Measurements from ENCODE around the gene MRPS14. TPM values are rescaled to one million over a fixed set of nuclear protein-coding genes. Genes with fewer than 3 reads are reported as not detected.

MRPS14 gene
- total RNA-seq, 1 experiment from 2014 or later = 29.4 TPM

DNA sequence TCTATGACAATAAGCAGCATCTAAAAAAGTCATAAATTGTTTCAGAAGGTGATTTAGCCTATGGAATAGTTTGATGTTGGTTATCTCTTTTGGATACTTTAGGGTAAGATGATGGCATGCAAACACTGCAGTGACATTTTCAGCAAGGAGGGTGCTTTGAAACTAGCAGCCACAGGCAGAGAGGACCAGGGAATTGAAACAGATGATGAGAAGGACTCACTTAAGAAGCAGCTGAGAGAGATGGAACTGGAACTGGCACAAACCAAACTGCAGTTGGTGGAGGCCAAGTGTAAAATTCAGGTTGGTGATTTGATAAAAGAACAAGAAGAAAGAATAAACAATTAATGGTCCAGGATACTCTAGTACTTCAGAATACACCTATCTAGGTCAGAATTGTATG, 34.7 kb downstream of the MRPS14 start:
- H3K4me2 ChIP-seq (ENCODE audit: low read length) = no peak overlapping the region
- ATAC-seq (no peak), DNase-seq (ENCODE audit: low read depth, low spot score) (no peak)
- H3K4me1 ChIP-seq (ENCODE audit: control insufficient read depth in 1 of 2, insufficient read depth in 2 of 2, low read length in 2 of 2) = no peaks in the 10 kb centered on the region
- H3K27ac ChIP-seq (ENCODE audit: low read depth, low read length) = no peak overlapping the region
- ChIA-PET RAD21 (ENCODE audit: low non-redundant PET in 1 of 2, low total read pairs in 2 of 2, uncharacterized antibody in 2 of 2, unreplicated experiment in 2 of 2) (no interaction called here), POLR2A (interaction anchor here (1.9 kb wide), 1 partner anchor 11 kb away, joined by 13 read pairs; the partner anchor contains the start of gene CACYBP), CTCF (interaction anchor here (0.6 to 1.5 kb wide), 2 partner anchors 11 to 490 kb away, joined by 3 to 6 read pairs; partner anchors contain the start of gene CACYBP)
- no peaks in the 10 kb centered on the region for H3K79me2 ChIP-seq (ENCODE audit: insufficient read depth, low read length)
- no peaks in the 10 kb centered on the region for H3K9me2 ChIP-seq (ENCODE audit: insufficient read depth)
- no peak overlapping the region for H3K4me3 ChIP-seq (replicated peaks in 1 of 2; ENCODE audit: low read depth in 1 of 2, low read length in 2 of 2)
- no TSS peak for BruUV-seq (replicated peaks)
- H3K9ac ChIP-seq (ENCODE audit: low read length) = no peak overlapping the region
- no peak overlapping the region for H2AFZ ChIP-seq (ENCODE audit: low read depth, low read length, poor library complexity, severe bottlenecking)
- H3K9me3 ChIP-seq (ENCODE audit: control insufficient read depth in 1 of 2, insufficient read depth in 1 of 2, low read depth in 1 of 2, low read length in 2 of 2) = no peaks in the 10 kb centered on the region
- intact Hi-C loops (cut with micrococcal nuclease) = no loop called here
- no peaks in the 10 kb centered on the region for H3K27me3 ChIP-seq (ENCODE audit: insufficient read depth, low read length)
- TF ChIP-seq CBX3 (IDR thresholded peaks at IDR 0.05; ENCODE audit: low read depth) (no peak), ZFX (IDR thresholded peaks at IDR 0.05) (no peak), EZH2 (IDR thresholded peaks at IDR 0.05) (no peak), POLR2A (IDR thresholded peaks at IDR 0.05; ENCODE audit: borderline replicate concordance, extremely low read depth, insufficient read depth, insufficient read length) (no peak), SP1 (IDR thresholded peaks at IDR 0.05; ENCODE audit: low read depth) (no peak), POLR2AphosphoS5 (IDR thresholded peaks at IDR 0.05; ENCODE audit: low read depth, low read length) (no peak), EGR1 (IDR thresholded peaks at IDR 0.05; ENCODE audit: low read depth) (no peak), CEBPB (IDR thresholded peaks at IDR 0.05; ENCODE audit: low read depth) (no peak), TCF7L2 (IDR thresholded peaks at IDR 0.05; ENCODE audit: borderline replicate concordance, extremely low read depth, insufficient read depth, insufficient read length) (no peak), ELF1 (IDR thresholded peaks at IDR 0.05; ENCODE audit: borderline replicate concordance, low read depth) (no peak), JUND (IDR thresholded peaks at IDR 0.05) (no peak), ZNF274 (IDR thresholded peaks at IDR 0.05; ENCODE audit: low read depth, low read length) (no peak), FOSL1 (IDR thresholded peaks at IDR 0.05; ENCODE audit: low read depth) (no peak), SRF (IDR thresholded peaks at IDR 0.05; ENCODE audit: low read depth) (no peak), EZH2phosphoT487 (IDR thresholded peaks at IDR 0.05; ENCODE audit: borderline replicate concordance) (no peak)
- TF ChIP-seq, protein P1, sequence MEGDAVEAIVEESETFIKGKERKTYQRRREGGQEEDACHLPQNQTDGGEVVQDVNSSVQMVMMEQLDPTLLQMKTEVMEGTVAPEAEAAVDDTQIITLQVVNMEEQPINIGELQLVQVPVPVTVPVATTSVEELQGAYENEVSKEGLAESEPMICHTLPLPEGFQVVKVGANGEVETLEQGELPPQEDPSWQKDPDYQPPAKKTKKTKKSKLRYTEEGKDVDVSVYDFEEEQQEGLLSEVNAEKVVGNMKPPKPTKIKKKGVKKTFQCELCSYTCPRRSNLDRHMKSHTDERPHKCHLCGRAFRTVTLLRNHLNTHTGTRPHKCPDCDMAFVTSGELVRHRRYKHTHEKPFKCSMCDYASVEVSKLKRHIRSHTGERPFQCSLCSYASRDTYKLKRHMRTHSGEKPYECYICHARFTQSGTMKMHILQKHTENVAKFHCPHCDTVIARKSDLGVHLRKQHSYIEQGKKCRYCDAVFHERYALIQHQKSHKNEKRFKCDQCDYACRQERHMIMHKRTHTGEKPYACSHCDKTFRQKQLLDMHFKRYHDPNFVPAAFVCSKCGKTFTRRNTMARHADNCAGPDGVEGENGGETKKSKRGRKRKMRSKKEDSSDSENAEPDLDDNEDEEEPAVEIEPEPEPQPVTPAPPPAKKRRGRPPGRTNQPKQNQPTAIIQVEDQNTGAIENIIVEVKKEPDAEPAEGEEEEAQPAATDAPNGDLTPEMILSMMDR (IDR thresholded peaks at IDR 0.05 in 2 of 3, conservative IDR thresholded peaks at IDR 0.05 in 1 of 3; ENCODE audit: borderline replicate concordance in 1 of 3, insufficient read depth in 1 of 3, low read depth in 2 of 3, low read length in 2 of 3) = no peak
- TF ChIP-seq, protein P2, sequence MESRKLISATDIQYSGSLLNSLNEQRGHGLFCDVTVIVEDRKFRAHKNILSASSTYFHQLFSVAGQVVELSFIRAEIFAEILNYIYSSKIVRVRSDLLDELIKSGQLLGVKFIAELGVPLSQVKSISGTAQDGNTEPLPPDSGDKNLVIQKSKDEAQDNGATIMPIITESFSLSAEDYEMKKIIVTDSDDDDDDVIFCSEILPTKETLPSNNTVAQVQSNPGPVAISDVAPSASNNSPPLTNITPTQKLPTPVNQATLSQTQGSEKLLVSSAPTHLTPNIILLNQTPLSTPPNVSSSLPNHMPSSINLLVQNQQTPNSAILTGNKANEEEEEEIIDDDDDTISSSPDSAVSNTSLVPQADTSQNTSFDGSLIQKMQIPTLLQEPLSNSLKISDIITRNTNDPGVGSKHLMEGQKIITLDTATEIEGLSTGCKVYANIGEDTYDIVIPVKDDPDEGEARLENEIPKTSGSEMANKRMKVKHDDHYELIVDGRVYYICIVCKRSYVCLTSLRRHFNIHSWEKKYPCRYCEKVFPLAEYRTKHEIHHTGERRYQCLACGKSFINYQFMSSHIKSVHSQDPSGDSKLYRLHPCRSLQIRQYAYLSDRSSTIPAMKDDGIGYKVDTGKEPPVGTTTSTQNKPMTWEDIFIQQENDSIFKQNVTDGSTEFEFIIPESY (IDR thresholded peaks at IDR 0.05; ENCODE audit: extremely low read depth, insufficient replicate concordance, low read length) = no peak
- TF ChIP-seq, protein P3, sequence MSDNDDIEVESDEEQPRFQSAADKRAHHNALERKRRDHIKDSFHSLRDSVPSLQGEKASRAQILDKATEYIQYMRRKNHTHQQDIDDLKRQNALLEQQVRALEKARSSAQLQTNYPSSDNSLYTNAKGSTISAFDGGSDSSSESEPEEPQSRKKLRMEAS (IDR thresholded peaks at IDR 0.05) = no peak
- TF ChIP-seq, protein P4, sequence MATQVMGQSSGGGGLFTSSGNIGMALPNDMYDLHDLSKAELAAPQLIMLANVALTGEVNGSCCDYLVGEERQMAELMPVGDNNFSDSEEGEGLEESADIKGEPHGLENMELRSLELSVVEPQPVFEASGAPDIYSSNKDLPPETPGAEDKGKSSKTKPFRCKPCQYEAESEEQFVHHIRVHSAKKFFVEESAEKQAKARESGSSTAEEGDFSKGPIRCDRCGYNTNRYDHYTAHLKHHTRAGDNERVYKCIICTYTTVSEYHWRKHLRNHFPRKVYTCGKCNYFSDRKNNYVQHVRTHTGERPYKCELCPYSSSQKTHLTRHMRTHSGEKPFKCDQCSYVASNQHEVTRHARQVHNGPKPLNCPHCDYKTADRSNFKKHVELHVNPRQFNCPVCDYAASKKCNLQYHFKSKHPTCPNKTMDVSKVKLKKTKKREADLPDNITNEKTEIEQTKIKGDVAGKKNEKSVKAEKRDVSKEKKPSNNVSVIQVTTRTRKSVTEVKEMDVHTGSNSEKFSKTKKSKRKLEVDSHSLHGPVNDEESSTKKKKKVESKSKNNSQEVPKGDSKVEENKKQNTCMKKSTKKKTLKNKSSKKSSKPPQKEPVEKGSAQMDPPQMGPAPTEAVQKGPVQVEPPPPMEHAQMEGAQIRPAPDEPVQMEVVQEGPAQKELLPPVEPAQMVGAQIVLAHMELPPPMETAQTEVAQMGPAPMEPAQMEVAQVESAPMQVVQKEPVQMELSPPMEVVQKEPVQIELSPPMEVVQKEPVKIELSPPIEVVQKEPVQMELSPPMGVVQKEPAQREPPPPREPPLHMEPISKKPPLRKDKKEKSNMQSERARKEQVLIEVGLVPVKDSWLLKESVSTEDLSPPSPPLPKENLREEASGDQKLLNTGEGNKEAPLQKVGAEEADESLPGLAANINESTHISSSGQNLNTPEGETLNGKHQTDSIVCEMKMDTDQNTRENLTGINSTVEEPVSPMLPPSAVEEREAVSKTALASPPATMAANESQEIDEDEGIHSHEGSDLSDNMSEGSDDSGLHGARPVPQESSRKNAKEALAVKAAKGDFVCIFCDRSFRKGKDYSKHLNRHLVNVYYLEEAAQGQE (IDR thresholded peaks at IDR 0.05; ENCODE audit: low read depth) = no peak
- TF ChIP-seq, protein P5, sequence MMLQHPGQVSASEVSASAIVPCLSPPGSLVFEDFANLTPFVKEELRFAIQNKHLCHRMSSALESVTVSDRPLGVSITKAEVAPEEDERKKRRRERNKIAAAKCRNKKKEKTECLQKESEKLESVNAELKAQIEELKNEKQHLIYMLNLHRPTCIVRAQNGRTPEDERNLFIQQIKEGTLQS (IDR thresholded peaks at IDR 0.05) = no peak
- H3K36me3 ChIP-seq (ENCODE audit: control insufficient read depth in 1 of 2, insufficient read depth in 2 of 2, low read length in 2 of 2) = no peaks in the 10 kb centered on the region
- no peaks in the 10 kb centered on the region for H4K20me1 ChIP-seq (ENCODE audit: insufficient read depth)

All from HCT116 (cell line).